NCI-H1436 treated with DMSO at 0.1 percent for 48 hours (cell line): ENCODE measurements around the gene HDLBP.

Experiments
- DNase-seq: peaks from one replicate; lab custom pipeline; 2025; lab: John Stamatoyannopoulos, UW

The HDLBP gene

DNA sequence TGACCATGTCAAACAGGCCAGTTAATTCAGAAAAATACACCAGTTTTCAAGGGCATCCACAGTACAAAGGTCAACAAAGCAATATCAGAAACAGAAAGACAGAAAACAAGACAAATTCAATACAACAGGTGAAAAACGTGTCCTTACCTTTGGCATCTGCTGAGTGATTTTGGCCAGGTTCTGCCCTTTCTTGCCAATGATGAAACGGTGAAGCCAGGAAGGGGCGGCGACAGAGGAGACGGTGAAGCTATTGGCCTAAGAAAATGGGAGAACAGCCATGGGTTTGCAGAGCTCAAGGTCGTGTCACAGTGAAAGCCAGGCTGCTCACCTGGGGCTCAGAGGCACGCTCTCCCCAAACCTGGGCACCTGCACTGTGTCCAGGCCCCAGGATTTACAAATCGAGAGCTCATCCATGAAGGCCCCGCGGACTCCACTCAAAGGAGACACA lies 60.5 kb downstream of the HDLBP start:
- DNase-seq, result no peak

DNA sequence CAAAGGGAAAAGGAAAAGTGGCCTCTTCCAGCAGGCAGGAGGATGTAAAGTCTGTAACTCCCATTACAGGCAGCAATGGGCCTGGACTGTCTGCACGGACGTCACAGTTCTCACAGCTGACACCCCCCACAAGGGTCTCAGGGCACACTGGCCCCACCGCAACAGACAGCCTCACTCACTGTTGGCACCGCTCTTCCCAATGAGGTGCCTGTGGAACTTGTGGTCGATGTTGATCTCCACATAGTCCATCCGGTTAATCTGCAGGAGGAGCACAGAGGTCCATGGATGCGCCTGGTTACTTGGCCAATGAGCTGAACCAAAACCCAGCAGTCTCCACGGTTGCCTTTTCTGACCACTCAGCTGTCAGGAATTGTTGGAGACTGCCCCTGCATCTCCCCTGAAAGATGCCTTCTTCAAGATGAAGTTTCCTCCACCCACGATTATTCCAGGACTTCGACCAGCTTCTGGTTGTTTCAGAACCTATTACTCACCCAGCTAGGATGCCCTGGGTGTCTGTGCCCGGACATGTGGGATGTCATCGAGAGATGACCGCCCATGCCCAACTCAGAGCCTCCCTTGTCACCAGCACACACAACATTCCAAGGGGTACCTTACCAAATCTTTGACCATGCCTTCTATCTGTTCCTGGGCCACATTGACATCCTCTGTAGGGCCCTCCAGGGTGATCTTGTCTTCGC lies 62.5 kb downstream of the HDLBP start:
- no peak for DNase-seq

DNA sequence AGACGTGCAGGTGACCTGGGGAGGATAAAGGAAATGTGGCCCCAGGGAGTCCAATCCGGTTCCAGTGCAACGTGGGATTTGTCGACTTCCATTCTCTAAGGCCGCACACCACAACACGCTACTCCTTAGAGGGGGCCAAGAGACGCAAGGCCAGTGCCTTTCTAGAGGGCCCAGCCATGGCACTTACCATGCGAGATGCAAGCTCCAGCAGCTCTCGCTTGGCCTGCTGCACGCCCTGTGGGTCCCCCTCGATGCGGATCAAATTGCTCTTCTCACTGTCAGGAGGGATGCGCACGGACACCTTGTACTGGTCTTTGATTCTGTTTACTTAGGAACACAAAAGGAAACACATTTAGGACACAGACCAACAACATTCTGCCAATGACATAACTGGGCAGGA lies 65.8 kb downstream of the HDLBP start:
- no peak for DNase-seq

DNA sequence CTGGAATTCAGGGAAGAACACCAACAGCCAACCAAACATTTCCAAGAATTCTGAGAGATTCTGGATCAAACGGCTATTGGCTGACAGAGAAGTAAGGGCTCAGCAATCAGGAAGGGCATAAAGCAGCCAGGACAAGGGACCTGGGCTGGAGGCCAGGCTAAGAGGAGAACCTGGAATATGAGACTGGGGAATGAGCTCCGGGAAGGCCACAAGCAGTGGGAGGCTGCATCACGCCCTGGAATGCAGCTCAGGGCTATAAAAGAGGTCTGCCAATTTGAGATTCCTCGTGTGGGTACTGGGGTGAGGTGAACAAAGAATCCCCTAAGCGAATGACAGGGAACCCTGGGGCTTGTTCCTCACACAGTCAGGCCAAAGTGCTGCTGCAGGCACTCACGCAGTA lies 66.6 kb downstream of the HDLBP start:
- DNase-seq, result no peak

DNA sequence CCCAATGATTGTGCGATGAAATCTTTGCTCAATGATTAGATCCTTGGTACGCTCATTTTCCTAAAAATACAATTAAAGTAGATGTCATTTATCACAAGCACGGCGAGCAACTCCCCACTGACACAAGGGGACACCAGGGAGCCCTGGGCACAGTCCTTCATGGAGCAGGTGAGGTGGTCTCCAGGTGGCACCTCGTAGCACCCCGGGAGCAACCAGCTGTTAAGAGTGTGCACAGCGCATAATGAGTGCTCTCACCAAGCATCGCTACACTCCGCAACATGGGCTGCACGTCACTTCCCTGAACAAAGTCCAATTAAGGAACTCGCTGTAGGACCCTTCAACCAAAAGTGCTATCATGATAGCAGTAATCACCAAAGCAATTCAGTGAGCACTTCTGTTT lies 67.2 kb downstream of the HDLBP start:
- no peak for DNase-seq

DNA sequence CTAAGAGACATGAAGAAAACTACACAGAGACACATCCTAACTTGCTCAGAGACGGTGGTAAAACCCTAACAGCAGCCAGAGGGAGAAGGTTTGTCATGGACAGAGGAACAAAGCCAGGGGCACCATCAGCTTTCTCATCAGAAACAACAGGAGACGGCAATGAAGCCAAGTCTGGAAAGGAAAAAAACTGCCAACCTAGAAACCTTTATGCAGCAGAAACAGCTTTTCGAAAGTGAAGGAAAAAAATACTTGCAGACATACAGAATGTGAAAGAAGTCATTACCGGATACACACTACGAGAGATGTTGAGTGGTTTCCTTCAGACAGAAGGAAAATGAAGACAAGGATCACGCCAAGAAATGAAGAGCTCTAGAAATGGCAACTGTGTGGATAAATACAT lies 71.1 kb downstream of the HDLBP start:
- DNase-seq, result no peak

DNA sequence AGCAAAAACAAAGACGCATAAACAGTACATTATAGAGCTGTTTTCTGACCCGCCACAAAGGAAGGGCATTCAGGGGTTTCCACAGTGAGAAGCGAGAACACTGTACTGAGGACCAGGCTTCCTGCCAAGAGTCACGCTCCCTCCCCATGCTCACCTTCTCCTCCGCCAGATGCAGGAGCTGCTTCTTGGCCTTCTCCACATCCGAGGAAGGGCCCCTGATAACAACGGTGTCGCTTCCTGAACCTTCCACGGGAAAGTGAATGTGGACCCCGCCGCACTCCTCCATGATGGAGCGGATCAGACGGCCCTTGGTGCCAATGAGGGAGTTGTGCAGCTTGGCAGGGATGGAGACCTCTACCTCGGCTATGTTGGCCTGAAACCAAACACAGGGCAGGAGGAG lies 73.2 kb downstream of the HDLBP start:
- DNase-seq, result no peak

DNA sequence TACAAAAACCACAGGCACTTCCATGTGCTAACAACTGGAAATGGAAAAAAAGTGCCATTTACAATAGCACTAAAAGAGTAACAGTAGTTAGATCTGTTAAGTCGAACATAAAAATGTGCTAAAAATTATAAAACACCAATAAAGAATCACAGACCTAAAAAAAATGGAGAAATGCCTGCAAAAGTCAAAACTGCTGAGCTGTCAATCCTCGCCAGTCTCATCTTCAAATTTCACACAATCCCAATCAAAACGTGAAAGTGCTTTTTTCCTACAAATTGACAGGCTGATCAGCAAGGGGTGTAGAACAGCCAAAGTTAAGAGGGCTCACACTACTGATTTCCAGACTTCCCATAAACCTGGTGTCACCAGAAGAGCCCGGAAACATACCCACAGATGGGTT lies 73.8 kb downstream of the HDLBP start:
- no peak for DNase-seq

DNA sequence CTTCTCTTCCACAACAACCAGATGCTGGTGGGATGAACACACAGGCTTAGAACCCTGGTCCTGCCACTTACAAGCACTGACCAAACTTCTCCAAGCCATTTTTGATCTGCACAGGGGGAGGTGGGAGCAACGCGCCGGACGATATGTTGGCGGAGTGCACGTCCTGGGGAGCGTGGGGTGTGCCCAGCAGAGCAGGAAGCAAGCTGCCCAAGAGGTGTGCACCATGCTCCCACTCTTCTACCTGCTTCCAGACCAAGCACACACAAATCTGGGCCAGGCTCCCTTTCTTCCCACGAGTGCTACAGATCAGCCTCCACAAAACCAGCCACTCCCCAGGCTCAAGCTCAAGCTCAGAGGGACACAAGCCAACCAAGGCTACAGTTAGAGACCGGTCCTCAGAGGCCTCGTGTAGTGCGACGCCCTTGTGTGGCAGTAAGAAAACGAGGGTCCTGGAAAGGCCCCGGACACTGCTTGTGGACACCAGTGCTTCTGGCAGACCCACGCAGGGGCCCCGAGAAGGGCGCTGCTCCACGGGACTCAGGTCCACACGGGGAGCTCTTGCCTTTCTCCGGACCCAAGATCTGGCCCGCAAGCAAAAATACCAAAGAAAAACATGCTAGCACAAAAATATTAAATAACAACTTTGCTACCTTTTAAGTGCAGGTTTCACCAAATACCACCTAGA lies 75.0 kb downstream of the HDLBP start:
- DNase-seq, result no peak

DNA sequence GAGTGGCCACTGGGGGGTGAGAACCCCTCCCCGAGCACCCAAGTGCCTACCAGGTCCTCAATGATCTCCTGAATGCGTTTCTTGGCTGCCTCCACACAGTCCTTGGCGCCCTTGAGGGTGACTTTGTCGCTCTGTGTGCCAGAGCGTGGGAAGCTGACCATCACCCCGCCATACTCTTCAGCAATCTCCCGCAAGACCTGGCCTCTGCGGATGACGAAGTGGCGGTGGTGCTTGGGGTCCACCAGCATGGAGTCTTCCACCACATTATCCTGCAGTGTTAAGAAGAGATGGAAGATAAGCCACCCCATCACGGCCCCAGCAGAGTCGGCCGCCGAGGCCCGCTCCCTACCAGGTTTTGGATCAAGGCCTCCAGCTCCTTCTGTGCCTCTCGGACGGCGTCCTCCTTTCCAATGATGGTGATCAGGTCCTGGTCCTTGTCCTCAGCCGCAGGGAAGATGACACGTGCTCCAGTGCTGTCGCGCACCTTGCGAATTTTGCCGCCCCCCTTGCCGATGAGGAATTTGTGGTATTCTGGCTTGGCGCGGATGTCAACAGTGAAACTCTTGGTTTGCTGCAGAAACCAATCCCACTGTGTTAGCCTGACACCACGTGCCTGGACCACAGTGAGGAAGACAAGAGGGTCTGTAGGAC lies 75.8 kb downstream of the HDLBP start:
- no peak for DNase-seq

DNA sequence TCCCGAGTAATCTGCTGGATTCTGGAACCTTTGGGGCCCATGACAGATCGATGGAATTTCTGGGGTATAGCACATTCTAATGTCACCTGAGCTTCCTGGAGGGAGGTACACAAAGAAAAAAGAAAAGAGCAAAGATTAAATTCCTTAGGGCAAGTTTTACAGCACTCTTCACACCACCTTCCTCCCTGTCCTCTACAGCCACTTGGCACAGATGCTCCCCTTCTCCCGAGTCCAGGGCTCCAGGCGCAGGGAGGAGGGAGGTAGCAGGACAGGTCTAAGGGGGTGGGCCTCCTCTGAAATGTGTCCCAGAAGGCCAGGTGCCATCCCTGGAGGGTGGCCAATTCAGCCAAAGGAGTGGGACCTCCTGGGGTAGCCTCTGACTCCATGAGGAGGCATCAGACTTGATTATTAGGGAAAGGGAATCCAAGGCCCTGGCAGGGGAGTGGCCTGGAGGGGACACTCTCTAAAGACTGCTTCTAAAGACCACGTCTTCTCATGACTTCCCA lies 76.7 kb downstream of the HDLBP start:
- no peak for DNase-seq

DNA sequence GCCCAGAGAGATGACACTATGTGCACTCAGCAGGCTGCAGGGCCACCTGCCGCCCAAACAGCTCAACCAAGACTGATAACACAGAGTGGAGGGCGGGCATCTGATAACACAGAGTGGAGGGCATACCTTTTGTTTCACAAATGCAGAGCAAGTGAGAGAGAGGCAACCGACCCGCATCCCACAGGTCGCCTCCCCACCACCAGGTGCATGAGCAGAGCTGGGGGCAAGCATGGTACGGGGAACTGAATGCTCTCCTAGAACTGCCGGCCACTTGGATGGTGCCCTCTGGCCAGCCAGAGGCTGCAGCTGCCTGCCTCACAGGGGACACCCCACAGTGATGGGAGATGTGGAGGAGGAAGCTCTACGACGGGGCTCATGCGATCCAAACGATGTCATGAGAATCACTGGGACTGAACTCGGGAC lies 77.5 kb downstream of the HDLBP start:
- no peak for DNase-seq

DNA sequence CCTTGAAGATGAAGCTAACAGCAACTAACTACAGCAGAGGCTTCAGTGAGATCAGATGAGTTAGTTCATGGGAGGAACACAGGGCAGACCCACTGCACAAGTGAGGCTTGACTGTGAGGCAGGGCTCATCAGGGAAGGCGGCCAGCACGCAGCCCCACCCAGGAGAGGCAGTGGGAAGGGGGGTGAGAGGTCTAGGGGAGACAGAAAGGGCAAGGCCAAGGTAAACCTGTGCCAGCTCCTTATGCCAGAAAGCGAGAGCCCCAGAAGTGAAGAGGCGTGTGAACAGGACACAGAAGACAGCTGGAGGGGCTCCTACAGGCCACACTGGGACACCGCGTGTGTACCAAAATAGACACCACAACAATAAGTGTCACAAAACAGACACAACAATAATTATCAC lies 78.4 kb downstream of the HDLBP start:
- DNase-seq, result no peak

DNA sequence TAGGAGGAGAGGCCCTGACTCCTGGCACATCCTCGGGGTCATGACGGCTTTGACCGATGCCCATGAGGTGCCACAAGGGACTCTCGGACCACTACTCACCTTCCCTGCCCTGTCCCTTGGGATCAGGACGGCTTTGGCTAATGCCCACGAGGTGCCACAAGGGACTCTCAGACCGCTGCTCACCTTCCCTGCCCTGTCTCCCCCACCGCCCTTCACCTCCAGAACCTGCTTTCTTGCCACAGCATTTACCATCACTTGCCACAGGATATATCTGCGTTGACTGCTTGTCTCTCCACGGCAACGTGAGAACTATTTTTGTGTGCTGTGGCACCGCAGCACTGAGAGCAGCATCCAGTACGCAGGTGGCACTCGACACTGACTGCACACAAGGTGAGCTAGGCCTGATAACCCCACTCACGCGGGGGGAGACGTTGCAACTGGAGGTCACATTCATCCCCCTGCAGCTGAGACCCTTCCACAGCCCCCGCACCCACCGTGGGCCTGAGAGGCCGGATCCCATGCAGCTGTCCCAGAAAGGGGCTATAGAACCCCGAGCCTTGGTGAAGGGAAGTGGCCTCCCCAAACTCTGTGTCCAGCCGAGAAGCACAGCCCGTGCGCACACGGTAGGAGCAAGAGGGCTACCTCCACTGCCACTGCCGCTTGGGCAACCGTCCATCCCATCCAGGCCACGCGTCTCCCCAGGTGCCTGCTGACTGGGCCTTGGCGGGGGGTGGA lies 79.4 kb downstream of the HDLBP start:
- no peak for DNase-seq

DNA sequence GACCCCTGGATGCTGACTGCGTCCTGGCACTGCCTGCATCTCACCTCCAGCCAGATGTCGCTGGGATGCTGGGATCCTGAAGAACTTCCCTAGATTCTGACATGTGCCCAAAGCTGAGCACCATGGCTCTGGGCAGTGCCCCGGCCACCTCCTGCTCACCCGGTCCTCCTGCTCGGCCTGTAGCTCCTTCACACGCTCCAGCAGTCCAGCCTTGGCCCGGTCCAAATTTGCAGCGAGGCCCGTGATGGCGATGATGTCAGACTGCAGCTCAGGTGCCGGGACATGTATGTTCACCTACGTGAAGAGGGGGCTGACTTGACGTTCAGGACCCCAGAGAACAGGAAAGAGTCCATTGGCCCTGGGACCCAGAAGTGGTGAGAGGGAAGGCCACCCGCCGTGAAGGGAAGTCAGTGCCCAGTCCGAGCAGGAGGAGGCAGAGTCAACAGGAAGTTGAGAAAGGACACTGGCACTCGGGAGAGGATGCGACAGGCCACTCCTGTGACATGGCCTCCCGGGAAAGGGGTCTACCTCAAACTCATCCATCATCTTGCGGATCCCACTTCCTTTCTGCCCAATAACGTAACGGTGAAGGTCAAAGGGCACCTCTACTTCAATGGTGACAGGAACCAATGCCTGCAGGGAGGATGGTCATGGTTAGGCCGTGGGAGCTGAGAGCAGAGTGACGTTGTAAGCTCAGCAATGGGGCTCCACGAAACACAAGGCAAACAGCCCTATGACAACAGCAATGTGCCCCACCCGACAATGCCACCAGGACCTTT lies 80.3 kb downstream of the HDLBP start:
- no peak for DNase-seq

DNA sequence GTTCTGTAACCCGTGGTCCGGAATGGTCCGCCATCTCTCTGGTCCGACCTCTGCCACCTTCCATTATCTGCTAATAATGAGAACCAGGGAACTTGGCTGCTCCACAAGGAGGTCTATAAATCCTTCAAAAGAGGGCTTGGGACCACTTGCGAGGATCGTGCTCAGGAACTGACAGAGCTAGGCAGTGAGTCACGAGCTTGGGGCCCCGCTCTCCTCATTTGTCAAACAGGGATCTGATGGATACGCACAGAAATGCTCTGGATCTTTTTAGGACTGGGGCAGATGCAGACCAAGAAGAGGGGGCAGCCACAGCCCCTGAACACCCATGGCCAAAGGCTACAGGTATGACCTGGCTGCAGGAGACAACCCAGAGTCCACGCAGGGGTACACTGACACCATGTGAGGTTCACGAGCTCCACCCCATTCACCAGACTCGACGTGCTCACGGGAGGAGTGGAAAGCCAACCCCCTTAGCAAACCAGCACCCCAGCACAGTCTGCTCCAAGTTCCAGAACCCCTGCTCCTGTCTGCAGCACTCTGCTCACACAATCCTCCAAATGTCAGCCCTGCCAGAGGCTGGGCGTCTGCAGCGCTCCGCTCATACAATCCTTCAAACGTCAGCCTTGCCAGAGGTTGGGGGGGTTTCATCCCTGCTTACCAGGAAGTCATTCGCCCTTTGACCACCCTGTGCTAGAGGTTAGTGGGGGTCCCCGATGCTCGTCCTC lies 81.2 kb downstream of the HDLBP start:
- DNase-seq, result no peak

DNA sequence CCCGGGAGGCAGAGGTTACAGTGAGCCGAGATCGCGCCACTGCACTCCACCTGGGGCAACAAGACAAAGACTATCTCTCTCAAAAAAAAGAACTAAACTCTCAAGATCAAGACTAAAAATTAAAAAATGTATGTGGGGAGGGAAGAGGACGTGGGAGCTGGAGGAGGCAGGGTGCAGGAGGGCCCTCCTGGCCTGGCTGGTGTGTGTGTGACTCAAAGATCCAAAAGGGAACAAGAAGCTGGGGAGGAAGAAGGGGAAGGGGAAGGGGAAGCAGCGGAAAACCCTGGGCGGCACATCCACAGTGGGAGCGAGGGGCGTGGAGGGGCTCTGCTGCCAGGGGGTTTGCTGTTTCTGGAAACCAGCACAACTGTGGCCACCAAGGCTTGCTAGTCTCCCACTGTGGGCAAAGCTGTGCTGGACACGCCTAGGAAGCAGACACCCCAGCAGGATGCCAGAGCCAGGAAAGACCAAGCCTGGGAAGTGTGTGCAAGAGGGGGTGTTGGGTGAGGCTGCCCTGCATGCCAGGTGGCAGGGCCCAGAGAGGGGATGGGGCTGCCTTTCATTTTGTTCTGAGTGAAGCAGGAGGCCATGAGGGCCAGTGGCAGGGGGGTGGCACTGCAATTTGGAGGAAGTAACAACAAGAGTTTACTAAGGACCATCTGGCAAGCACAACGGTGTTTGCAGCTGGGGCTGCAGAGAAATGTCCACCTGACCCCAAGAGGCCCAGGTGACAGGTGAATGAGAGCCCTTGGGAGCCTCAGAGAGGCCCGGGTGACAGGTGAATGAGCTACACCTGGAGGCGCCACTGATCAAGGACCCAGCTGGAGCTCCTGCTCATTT lies 82.5 kb downstream of the HDLBP start:
- DNase-seq, result no peak

DNA sequence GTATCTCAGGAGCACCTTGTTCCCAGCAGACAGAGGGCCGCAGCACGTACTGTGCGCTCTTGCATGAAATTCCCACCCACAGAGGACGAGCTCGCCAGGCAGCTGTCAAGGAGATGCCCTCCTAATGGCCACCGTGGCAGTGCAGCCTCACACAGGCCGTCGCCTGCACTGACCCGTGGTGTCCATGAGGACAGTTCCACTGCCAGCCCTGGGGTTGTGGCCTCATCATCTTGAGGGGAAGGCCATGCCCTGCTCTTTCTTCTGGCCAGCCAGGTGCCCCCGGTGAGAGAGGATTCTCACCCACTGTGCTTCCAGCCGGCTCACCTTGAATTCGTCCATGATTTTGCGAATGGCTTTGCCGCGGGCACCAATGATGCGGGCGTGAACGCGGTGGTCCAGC lies 85.0 kb downstream of the HDLBP start:
- DNase-seq, result no peak

DNA sequence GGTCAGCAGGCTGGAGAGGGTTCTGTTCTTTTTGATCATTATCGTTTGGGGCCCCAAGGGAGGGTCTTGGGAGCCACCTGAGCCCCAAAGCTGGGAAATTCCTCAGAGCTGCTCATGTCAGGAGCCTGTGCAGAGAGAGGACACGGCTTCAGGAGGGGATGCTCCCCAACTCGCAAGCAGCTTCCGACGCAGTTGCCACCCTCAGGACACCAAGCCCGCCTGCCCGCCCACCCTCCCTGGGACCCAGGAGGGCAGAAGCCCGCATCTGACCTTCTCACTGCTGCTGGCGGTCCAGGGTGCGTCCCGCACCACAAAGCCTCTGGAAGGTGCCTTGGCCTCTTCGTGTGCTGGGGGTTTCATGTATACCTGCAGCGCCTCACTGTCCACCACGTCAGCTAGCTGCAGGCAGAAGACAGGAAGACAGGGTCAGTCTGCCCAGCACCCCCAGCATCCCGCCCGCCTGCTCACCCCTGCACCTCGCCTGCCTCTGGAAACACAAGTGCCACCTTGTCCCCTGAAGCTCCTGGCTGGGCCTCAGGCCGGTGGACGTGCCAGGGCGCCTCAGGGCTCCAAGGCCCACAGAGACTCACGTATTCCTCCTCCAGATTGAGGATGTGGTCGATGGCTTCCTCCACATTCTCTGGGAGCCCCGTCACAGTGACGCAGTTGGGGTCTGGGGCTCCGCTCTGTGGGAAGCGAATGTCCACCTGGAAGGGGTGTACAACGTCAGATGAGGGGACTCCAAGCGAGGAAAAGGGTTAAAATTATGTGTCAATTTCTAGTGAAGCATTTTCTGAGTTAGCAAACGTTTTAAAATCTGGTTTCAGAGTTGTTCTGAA lies 85.7 kb downstream of the HDLBP start:
- no peak for DNase-seq
